Measurements from ENCODE around the gene IL15RA.
"Not testable (repeated sequence)": the region's sequence is repeated elsewhere in the genome, so short reads cannot be mapped to it uniquely, and the experiment has no call there.

The IL15RA gene

DNA sequence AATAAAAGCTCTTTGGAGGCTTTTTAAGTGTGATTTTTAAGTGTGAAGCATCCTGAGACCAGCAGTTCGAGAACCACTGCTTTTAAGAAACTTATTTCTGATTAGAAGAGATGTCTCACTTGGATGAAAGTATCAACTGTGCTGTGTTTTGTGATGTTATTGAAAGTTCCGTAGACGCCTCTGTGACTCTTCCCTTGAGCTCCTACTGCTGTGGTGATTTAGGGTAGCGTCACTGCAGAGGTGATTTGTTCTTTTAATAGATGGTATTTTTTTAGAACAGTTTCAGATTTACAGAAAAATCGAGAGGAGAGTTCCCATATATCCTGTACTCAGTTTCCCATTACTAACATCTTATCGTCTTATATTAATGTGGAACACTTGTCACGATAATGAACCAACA is 57.8 kb downstream of the IL15RA start:
- no peak for ATAC-seq

GRCh38 chr10:5918763-5919162 is 58.6 kb downstream of the IL15RA start:
- no peak for ATAC-seq

GRCh38 chr10:5917305-5917704 is 60.0 kb downstream of the IL15RA start:
- no peak for ATAC-seq

GRCh38 chr10:5915451-5915850 is 61.9 kb downstream of the IL15RA start:
- no peak for ATAC-seq

- ATAC-seq = no peak
These were observed 63.6 kb downstream of the IL15RA start for GRCh38 chr10:5913736-5914135.

GRCh38 chr10:5911670-5912069 is 65.7 kb downstream of the IL15RA start:
- ATAC-seq = no peak

GRCh38 chr10:5910323-5911100 is 66.8 kb downstream of the IL15RA start:
- ATAC-seq = no peak

DNA sequence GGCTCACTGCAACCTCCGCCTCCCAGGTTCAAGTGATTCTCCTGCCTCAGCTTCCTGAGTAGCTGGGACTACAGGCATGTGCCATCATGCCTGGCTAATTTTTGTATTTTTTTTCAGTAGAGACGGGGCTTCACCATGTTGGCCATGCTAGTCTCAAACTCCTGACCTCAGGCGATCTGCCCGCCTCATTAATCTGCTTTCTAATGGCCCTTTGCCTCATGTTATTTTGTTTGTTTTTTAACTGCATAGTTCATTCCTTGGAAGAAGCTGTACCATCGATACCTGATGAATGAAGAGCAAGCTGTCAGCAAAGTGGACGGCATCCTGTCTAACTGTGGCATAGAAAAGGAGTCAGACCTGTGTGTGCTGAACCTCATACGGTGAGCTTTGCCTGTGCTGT is 68.7 kb downstream of the IL15RA start:
- not testable (repeated sequence) for ATAC-seq

- no peak for ATAC-seq
These were observed 70.7 kb downstream of the IL15RA start for GRCh38 chr10:5906651-5907050.

DNA sequence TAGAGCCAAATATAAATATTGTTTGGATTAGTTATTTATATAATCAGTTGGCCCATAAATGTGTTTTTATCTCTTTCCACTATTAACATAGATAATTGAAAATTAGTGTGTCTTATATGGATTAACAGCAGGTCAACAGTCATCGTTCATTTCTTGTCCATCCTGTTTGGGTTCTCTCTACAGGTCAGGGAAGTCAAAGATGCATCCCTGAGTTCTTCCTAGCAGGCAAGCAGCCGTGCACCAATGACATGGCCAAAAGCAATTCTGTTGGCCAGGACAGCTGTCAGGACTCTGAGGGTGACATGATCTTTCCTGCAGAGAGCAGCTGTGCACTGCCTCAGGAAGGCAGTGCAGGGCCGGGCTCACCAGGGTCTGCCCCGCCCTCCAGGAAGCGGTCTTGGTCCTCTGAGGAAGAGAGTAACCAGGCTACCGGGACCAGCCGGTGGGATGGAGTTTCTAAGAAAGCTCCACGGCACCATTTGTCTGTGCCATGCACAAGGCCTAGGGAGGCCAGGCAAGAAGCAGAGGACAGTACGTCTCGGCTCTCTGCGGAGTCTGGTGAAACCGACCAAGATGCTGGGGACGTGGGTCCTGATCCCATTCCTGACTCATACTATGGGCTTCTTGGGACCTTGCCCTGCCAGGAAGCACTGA is 71.4 kb downstream of the IL15RA start:
- ATAC-seq = no peak

DNA sequence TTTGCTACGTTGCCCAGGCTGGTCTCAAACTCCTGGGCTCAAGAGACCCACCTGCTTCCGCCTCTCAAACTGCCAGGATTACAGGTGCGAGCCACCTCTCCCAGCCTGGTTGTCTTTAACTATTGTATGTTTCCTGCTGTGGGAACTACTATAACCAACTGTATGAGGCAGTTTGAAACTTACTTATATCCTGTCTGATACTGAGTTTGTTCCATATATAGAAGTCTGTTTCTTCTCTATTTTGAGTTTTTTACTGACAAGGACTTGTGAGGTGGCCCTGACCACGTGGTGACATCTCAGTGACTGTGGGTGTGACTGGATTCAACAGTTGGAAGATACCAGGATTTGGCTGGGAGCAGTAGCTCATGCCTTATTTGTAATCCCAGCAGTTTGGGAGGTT is 73.1 kb downstream of the IL15RA start:
- ATAC-seq = peak; percentile 17 to 68

GRCh38 chr10:5903563-5903962 is 73.8 kb downstream of the IL15RA start:
- no peak for ATAC-seq

GRCh38 chr10:5902511-5903274 is 74.7 kb downstream of the IL15RA start:
- ATAC-seq = no peak

Measured in activated CD4-positive, CD25-positive, alpha-beta regulatory T cell treated with anti-CD3 and anti-CD28 coated beads, Interleukin-2, amount 50 U/mL, for 24 hours (primary cell).